KG1 (cell line): ENCODE measurements around the gene EPB41L4B.

Experiments used
- DNase-seq: peaks from one replicate; lab custom pipeline; 2025; lab: John Stamatoyannopoulos, UW

EPB41L4B gene

DNA sequence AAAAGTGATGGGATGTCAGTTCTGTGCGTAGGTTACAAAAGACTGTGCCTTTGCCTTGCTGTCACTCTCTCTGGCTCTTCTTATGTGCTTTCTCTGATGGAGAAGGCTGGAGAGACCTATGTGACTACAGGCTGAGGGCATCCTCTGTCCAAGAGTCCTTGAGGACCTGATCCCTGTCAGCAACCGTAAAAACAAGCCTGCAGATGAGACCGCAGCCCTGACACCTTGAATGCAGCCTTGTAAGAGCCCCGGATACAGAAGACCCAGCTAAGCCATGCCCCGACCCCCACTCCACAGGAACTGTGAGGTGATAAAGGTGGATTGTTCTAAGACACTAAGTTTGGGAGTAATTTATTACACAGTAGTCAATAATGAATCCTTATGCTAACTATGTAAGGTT, 121.2 kb downstream of the EPB41L4B start:
- no peak for DNase-seq

DNA sequence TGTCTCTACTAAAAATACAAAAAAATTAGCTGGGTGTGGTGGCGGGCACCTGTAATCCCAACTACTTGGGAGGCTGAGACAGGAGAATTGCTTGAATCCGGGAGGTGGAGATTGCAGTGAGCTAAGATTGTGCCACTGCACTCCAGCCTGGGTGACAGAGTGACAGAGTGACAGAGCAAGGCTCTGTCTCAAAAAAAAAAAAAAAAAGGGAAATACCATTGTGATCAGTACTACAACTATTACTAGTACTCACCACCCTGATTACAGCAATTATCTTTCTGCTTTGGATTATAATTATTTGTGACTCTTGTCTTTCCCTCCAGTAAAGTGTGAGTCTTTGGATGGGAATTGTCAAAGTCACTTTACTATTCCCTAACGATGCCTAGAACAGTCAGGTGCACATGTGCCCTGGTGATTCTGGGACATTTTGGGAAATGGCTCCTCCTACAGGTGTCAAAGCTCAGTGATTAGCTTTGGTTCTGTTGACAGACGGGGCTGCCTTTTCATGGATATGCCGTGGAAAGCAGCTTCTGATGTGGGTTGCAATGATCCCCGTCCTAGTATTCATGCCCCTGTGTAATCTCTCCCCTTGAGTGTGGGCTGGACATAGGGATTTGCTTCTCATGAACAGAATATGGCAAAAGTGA, 122.0 kb downstream of the EPB41L4B start:
- no peak for DNase-seq

DNA sequence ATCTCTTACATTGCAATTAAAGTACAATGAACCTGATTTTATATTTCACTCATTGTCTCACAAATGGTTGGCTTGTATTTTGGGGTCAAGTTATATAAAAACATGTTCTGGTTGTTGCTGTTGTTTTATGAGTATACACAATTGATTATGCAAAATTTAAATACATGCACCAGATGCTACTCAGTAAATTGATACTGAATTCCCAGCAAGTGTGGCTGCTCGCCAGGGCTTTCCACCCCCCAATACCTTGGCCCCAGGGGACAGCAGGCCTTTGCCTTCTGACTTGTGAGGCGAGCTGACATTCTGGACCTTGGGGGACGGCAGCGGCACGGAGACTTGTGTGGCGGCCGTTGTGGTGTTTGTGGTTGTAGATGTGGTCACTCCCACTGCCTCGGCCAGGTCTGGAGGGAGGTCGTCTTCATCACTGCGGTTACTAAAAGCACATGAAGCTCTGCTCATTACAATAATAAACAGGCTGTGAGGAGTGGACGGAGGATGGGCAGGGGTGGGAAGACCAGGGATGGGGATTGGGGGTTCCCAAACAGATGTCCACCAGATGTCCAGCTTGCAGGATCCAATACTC, 126.8 kb downstream of the EPB41L4B start:
- DNase-seq: no peak

DNA sequence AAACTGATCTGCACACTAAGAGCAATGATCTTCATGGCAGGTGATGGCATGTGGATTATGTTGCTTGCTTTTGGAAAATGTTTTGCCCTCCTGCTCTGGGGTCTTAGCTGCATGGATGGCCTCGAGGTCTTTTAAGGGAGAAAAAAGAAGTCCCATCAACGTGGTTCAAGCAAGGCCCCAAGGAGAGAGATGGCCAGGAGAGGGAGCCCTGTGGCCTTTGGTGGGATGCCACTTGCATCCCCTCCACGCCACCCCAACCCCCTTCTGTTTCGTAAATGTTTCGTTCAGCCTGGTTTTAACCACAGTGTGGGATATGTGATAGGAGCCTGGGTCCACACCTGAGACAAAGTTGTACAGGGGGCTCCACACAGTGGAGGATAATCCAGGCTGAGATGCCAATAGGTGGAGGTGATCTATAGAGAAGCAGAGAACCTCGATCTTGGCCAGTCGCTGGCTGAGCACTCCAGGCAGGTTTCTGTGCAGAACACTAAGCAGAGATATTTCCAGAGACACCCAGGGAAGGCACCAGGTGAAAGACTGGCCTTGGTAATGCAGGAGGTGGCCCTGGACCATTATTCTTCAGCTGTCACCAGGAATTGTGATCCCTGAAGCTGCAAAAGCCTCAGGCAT, 128.0 kb downstream of the EPB41L4B start:
- no peak for DNase-seq

DNA sequence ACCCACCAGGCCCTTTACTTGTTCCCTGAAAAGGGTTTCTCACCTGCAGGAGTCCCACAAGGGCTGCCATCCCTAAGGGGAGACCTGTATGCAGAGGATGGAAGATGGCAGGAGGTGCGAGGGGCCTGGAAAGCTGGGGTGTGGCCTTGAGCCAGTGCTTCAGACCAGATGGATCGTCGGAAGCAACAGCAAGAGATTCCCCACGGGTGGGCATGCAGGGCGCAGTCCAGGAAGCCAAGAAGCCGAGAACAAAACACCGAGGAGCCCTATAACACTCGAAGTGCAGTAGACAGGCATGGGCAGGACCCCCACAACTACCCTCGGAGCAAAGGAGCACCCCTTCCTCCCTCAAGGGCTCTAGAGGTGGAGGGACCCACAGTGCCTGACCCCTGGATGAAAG, 129.1 kb downstream of the EPB41L4B start:
- DNase-seq: no peak

DNA sequence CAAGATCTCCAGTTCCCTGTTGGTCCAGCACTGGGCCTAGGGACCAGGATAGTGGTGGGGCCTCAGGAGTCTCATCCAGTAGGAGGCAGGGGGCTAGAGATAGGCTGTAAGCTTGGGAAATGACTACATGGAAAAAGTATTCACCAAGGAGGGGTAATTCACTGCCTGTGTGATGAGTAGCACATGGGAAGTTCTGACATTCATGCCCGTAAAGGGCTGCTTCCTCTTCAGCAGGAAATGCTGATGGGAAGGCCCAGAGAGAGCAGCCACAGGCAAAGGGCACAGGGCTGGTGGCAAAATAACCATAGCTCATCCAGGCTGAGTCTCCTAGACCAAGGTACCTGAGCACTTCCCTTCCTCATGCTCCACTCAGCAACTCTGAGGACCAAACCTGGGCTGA, 130.7 kb downstream of the EPB41L4B start:
- no peak for DNase-seq

DNA sequence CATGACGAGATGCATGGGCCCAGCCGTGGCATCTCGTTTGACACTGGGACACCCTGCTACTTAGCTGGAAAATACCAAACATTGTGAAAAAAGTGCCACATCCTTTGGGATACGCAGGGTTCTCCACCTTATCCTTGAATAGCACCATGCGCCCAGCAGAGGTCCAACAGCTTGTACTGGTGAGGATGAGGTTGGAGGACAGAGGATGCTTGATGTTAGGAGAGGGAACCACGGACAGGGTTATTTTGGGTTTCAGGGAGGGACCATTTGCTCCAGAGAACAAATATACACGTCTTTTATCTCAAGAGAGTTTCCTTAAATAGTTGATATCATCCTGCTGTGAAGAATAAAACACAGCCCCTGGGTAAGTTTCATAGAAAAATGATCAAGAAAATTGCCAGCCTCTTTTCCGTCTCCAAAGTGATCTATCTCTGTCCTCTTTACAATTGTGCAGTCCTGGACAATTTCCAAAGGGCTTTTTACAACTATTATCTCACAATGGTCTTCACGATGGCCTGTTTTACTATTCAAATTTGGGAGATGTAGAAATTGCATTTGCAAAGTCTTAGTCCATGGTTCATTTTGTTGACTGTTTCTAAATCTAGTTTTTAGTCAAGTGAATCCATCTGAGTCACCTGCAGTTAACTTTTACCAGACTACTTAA, 133.9 kb downstream of the EPB41L4B start:
- DNase-seq: no peak

DNA sequence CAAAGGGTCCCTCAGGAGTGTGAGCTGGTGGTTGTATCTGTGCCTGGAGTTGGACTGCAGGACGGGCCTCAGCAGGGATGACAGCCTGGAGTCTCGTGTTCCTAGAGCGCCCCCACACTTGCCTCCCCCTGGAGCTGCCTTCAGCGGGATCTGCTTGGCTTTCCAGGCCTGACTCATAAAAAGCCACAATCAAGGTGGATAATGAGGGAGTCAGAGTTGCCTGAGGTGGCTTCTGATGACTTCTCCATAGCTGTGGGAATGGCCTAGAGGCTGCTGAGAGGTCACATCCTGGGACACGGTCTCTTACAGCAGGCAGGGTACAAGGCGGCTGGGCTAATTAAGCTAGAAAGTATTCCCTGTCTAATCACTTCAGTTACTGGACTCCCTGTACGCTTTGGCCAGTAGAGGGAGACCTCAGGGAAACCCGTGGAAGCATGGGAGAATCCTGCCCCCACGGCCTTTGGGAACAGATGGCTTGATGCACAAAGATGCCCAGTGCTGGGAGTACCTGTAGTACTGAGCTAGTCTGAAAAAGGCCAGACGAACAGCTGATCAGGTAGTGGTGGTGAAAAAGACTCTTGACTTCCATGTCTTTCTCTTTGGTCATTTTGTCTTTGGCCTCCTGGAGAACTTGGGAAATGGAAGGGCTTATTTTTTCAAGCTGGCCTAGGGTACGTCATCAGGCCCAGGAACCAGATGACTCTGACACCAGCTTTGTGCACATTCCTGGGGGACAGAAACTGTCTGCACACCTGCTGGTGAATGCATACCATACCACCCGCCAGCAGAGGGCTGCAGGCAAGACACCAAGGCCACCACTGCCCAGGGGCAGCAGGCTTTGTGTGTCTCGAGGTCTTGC, 137.7 kb downstream of the EPB41L4B start:
- no peak for DNase-seq

DNA sequence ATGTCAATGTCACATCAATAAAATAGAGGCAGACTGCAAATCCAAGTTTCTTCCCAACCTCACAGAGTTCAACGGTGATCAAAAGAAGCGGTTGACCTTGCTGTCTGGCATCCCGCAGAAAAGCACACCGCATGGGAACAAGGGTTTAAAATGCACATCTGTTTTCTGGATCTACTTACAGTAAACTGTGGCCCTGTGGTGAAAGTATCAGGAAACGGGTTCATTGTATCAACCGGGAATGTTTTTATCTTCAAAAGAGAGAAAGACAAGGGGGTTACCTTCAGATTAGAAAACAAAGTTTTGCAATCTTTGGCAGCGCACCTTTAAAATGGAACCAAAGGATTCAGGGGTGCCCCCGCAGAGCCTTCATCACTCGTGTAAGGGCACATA, 138.3 kb downstream of the EPB41L4B start:
- no peak for DNase-seq

DNA sequence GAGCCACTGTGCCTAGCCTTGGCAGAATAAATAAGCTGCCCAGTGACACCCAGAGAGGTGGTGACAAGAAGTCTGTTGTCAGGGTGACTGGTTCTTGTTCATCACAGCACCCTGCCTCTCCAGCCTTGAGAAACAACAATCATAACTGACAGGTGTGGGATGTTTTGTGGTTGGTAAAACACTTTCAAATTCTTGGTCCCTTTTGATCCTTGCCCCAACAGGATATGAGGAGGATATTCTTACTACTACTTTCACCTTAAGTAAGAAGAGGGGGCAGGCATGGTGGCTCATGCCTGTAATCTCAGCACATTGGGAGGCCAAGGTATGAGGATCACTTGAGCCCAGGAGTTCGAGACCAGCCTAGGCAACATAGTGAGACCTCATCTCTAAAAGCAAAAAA, 139.6 kb downstream of the EPB41L4B start:
- no peak for DNase-seq

DNA sequence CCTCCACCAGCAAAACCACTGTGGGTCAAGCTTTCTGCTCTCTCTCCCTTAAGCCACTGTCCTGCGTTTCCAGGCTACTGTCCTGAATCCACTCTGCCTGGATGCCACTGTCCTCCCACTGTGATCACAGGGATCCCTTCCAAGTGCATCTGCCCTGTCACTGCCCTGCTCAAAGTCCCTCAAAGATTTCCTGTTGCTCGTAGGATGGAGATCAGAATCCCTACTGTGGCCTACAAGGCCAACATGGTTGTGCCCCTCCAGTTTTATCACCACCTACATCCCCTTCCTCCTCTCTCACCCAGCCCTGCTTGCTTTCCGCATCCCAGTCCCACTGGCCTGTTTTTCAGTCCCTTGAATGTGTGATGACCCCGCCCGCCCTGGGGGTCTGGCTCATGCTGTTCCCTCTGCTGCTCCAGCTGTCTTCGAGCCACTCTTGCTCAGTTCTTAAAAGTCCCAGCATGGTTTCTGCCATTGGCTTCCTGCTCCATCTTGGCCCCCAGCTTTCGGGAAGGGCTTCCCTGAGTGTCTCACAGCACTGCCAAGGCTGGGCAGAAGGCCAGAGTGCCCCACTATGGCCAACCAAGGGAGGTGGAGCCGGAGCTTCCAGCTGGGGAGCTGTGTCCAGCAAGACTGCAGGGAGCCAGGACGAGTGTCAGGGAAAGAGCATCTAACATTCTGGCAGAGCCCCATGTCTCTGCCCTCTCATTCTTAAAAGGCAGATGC, 140.9 kb downstream of the EPB41L4B start:
- DNase-seq: no peak

DNA sequence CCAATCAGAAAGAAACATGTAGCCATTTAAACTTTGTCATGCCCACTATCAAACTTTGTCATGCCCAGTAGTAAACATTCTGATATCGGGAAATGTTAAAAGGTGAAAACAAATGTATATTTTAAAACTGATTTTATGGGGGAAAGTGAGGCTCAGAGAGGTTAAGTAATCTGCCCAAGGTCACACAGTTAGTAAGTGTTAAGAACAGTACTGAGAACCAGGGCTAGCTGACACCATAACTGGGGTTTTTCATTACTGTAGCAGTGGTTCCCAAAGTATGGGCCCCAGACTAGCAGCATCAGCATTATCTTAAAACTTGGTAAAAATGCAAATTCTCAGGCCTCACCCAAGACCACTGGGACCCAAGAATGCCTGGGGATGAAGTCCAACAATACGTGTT, 143.9 kb downstream of the EPB41L4B start:
- DNase-seq: no peak

DNA sequence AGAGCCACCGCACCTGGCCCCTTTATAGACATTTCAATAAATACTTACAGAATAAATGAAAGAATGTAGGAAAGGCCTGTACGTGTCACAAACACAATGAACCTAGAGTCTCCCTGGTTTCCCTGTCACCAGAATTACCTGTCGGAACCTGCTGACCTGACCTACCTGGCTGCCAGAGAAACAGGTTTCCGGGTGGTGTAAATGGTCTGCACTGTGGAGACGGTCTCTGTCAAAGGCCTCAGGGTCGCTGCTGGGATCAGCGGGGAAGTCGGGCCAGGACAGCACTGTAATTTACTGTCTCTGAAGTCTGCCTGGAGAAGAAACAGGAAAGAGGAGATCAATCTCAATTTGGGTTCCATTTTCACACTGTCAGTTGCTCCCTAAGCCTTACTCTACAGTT, 144.5 kb downstream of the EPB41L4B start:
- no peak for DNase-seq

DNA sequence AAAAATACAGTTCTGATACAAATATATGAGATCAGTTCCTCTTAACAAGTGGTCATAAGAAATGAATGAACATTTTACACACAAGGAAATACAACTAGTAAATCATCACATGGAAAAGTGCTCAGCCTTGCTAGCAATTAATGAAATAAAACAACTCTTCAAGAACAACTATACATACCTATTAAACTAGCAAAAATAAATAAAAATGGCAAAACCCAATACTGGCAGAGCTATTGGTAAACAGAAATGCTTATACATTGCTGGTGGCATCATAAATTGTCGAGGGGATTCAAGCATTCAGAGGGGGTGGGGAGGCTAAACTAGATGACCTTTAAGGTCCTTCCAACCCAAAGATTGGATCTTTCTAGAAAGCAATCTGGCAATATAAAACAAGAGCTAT, 147.9 kb downstream of the EPB41L4B start:
- no peak for DNase-seq

DNA sequence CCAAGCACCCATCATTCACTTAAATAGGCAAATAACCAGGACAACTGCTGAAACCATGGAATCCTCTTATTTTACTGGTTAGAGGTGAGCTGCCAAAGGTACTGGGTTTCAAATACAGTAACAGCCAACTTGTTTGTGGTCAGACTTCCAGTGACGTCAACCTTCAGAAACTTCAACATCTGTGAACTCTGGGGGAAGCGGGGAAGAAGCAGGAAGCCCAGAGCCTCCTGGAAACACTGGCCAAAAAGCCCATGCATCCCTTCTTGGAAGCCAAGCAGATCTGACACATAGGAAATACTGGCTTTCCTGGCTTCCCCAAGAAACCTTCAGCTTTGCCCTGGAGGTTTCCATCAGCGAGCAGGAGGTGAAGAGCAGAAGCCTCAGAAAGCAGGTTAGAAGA, 148.9 kb downstream of the EPB41L4B start:
- DNase-seq: no peak

DNA sequence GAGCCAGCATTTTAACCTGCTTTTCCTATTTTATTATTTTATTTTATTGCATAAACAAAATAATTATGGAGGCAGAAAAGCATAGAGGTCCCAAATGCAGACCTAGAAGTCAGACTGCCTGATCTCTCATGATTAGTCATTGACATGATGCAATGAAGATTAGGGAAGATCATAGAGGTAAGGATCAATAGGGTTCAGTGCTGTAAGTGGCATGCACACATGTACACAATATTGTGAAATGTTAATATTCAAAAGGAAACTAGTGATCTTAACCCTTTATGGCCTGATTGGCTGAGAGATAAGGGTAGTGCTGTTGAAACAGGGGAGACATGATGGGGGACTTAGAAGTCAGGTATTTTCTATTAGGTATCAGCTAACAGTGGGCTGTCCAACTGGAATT, 152.7 kb downstream of the EPB41L4B start:
- no peak for DNase-seq

DNA sequence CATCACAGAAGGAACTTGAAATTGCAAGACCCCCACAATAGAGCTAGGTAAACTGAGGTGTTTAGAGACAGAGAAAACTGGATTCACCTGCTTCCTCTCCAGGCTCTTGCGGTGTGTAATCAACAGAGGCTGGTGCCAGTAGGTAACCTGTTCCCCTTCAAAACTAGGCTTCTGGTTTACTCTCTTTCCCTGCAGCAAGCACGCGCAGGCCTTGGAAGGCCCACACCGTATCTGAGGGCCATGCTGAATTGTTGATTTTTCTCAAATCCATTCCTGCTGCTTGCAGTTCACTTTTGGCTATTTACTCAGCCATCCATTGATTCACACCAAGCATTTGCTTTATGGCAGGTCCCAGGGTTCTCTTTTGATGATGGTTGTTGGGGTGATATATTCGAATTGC, 153.1 kb downstream of the EPB41L4B start:
- DNase-seq: no peak

DNA sequence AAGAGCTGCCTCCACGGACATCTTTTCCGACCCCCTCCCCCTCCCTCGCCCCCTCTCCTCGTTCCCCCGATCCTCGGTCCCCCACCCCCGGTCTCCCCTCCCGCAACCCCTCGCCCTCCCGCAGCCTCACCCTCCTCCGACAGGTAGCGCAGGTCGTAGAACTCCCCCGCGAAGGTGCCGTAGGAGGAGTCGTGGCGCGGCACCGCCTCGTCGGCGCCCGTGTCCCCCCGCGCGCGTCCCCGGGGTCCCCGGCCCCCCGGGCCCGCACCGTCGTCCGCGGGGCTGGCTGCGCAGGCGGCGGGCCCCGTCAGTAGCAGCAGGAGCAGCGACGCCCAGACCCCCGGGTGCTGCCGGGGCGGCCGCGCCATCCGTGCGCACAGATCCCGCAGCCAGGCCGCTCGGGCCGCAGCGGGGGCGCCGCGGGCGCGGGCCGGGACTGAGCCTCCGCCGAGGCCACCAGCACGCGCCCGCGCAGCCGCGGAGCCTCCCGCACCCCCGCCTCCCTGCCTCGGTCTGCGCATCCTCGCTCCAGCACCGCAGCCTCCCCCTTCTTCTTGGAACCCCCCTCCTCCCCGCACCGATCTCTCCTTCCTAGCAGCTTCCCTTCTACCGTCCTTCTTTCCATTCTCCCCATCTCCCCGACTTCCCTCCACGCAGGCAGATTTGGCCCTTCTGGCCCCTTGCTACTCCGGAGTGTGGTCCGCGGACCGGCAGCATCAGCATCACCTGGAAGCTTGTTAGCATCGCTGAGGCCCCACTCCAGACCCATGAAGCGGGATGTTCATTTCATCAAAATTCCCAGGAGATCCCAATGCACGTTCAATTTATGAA, 153.9 kb downstream of the EPB41L4B start, which contains the start of gene FRRS1L:
Gene FRRS1L (minus strand): TSS at position 479 of the 831 bp plus-strand sequence. CDS start 111 bp downstream, at position 368.
- no peak for DNase-seq

DNA sequence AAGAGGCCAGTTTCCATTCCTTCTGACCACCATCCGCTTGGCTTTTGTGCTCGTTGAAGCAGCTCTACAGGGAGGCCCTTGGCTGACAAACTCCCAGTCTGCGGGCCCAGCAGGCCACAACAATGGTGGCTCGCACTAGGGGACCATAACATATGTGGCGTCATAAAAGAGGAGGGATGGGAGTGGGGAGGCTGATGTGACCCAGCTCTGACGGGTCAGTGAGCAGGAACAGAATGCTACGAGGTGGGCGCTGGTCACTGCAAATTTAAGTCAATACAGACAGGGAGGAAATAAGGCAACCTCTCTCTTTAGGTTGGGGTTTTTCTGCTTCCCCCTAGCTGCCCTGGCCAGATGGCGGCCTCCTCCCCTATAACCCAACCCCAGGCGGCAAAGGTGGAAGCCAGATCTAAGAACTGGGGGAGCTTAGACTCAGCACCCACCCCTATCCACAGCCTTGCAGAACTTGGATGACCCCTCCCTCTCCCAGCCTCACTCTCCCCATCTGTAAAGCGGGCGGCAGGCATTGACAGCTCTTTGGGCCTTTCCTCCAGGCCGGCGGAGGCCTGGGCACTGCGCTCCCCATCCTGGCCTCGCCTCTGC, 154.6 kb downstream of the EPB41L4B start:
- no peak for DNase-seq

DNA sequence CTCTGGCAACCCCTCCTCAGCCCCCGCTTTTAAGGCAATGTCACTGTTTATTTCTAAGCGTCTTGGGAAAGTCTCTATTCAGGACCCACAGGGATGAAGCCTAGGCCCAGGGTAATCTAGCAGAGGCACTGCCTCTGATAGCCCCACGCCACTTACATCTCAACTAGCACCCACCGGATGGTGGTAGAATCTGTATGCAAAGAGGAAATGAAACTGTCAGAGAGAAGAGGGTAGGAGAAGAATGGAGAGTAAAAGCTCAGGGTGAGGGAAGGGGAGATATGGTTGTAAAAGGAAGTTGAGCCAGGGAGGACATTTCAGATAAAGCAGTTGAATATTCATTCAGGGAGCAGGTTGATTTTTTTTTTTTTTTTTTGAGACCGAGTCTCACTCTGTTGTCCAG, 156.8 kb downstream of the EPB41L4B start:
- DNase-seq: no peak
